GM06990 (cell line): Measurements from ENCODE around the gene NAV1.
"Not testable (repeated sequence)": the region's sequence is repeated elsewhere in the genome, so short reads cannot be mapped to it uniquely, and the experiment has no call there.

Experiments used
- DNase-seq: peaks from one replicate; pipeline ENCODE4 v3.0.0-alpha.2; 2011; ENCODE audit not compliant: insufficient read length; ENCODE audit errors: extremely low read depth
- H3K27me3 ChIP-seq: replicated peaks from 2 replicates; pipeline ENCODE4 v1.6.0; 2011; ENCODE audit warnings: low read length; ENCODE audit not compliant: control insufficient read depth, insufficient read depth
- H3K36me3 ChIP-seq: 2 replicates; pipeline ENCODE4 v1.5.1; 2011; ENCODE audit warnings: low read length; ENCODE audit not compliant: control insufficient read depth, insufficient read depth
- H3K4me3 ChIP-seq: replicated peaks from 2 replicates; pipeline ENCODE4 v1.5.1; 2011; ENCODE audit warnings: low read depth, mild to moderate bottlenecking, control low read depth, low read length
- TF ChIP-seq, protein P1 (sequence below): IDR thresholded peaks from 2 replicates; pipeline ENCODE4 v1.5.1; 2011; ENCODE audit warnings: low read length, control low read depth, mild to moderate bottlenecking, inconsistent platforms; ENCODE audit not compliant: insufficient read depth, poor library complexity, severe bottlenecking

The NAV1 gene

DNA sequence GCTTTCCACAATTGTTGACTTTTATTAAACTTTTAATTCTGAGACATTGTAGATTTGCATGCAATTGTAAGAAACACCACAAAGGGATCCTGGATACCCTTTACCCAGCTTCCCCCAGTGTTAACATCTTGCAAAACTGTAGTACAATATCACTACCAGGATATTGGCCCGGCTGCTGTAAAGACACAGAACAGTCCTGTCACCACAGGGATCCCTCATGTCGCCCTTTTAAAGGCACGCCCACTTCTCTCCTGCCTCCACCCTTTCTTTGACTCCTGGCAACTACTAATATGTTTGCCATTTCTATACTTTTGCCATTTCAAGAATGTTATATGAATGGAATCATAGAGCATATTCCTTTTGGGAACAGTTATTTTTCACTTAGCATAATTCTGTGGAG is 37.0 kb downstream of the NAV1 start:
- Histone ChIP-seq H3K36me3 (no peaks in the 10 kb centered on the region), H3K27me3 (no peaks in the 10 kb centered on the region; the same call in none of the 2 replicates), H3K4me3 (no peak overlapping the region)
- TF ChIP-seq, protein P1, sequence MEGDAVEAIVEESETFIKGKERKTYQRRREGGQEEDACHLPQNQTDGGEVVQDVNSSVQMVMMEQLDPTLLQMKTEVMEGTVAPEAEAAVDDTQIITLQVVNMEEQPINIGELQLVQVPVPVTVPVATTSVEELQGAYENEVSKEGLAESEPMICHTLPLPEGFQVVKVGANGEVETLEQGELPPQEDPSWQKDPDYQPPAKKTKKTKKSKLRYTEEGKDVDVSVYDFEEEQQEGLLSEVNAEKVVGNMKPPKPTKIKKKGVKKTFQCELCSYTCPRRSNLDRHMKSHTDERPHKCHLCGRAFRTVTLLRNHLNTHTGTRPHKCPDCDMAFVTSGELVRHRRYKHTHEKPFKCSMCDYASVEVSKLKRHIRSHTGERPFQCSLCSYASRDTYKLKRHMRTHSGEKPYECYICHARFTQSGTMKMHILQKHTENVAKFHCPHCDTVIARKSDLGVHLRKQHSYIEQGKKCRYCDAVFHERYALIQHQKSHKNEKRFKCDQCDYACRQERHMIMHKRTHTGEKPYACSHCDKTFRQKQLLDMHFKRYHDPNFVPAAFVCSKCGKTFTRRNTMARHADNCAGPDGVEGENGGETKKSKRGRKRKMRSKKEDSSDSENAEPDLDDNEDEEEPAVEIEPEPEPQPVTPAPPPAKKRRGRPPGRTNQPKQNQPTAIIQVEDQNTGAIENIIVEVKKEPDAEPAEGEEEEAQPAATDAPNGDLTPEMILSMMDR = no peak
- DNase-seq = no peak

DNA sequence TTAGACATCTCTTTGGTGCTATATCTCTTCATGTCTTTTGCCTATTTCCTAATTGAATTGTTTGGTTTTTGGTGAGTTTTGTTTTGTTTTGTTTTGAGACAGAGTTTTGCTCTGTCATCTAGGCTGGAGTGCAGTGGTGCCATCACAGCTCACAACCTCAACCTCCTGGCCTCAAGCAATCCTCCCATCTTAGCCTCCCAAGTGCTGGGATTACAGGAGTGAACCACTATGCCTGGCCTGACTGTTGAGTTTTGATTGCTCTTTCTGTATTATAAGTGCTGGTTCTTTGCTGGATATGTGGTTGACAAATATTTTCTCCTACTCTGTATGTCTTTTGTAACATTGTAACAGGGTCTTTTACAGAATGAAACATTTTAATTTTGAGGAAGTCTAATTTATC is 38.0 kb downstream of the NAV1 start:
- Histone ChIP-seq H3K4me3 (no peak overlapping the region), H3K36me3 (no peaks in the 10 kb centered on the region), H3K27me3 (no peaks in the 10 kb centered on the region; the same call in none of the 2 replicates)
- TF ChIP-seq, protein P1 = no peak
- no peak for DNase-seq

DNA sequence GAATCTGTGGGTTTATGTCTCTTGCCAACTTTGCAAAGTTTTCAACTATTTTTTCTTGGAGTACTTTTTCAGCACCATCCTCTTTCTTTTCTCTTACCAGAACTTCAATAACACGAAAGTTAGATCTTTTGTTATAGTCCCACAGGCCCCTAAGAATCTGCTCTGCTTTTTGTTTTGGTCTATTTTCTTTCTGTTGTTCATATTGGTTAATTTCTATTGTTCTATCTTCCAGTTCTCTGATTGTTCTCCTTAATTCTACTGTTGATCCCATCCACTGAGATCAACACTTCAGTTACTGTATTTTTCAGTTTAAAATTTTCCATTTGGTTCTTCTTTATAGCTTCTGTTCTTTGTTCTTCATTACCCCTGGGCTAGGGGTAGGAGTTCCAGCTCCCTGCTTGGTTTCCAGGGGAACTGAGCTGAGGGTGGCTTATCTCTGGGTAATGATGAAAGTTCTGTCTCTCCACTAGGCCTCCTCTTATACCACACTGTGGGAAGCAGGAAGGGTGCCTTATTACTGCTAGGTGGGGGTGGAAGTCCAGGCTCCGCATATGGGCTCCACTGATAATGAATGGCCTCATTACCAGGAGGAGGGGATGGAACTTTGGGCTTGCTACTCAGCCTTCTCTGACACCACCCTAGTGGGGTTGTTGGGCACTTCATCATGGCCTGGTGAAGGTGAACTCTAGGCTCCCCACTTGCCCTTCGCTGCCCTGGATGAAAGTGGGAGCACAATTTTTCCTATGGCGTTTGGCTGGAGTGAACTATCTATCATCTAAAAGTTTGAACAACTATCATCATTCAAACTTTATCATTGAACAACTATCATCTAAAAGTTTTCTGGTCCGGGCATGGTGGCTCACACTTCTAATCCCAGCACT is 39.3 kb downstream of the NAV1 start:
- no peaks in the 10 kb centered on the region; the same call in none of the 2 replicates for H3K27me3 ChIP-seq
- DNase-seq = no peak
- TF ChIP-seq, protein P1 = no peak
- no peak overlapping the region for H3K4me3 ChIP-seq
- H3K36me3 ChIP-seq = no peaks in the 10 kb centered on the region

DNA sequence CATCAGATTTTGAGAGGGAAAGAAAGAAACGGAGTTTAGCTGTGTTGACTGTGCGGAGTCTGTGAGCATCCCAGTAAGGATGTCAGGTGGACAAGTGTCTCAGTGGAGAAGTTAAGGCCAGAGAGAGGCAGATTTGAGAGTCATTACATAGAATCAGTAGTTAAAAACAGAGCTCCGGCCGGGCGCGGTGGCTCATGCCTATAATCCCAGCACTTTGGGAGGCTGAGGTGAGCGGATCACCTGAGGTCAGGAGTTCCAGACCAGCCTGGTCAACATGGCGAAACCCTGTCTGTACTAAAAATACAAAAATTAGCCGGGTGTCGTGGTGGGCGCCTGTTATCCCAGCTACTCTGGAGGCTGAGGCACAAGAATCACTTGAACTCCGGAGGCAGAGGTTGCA is 42.4 kb downstream of the NAV1 start:
- H3K4me3 ChIP-seq, H3K27me3 ChIP-seq, H3K36me3 ChIP-seq, DNase-seq: not testable (repeated sequence)

DNA sequence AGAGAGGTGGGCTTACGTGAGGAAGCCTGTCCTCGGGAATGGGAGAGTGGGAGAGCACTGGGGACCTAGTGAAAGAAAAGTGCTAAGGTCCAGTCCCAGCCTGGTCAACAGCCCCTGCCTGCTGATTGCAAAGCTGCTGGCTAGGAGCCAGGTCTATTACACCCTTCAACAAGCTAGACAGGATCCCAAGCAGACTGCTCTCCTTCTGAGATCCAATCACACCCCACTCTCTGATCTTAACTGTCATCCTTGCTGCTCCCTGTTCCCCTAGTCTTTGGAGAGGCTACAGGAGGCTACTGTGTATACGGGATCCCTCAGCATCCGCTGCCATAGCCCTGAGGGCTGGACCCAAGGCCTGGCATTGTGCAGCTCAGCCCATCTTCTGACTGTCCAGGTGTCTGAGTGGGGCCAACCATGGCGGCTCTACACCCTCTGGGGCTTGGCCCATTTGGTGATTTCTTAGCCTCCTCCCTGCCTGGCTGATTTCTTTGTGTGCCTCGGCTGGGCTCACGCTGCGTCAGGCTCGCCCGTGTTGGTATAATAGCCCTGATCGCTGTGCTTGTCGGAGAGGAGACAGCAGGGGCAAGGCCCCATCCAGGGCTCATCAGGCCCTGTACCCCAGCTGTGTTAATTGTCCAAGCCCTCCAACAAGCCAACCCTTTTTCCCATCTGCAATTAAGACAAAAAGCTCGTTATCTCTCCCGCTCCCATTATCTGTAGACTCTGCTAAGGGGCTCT is 43.9 kb downstream of the NAV1 start:
- Histone ChIP-seq H3K36me3 (no peaks in the 10 kb centered on the region), H3K27me3 (no peaks in the 10 kb centered on the region; the same call in 1 of the 2 replicates), H3K4me3 (no peak overlapping the region)
- no peak for DNase-seq
- TF ChIP-seq, protein P1 = no peak

DNA sequence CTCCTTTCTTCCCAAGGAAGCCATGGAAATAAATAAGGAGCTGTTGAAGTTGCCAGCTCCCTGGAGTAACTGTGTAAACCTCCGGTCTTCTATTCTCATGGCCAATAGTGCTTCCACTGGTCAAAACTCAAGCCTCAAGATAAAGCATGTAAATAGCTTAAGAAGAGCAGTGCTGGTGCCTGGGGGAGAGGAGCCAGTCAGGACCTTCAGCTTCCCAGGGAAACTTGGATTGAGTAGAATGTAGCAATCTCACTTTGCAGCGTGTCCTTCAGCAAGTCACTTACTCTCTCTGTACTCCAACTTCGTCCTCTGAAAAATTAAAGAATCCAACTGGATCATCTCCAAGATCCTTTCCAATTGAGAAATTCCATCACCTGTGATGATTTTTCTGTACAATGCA is 44.7 kb downstream of the NAV1 start:
- no peaks in the 10 kb centered on the region; the same call in 1 of the 2 replicates for H3K27me3 ChIP-seq
- H3K4me3 ChIP-seq = no peak overlapping the region
- no peaks in the 10 kb centered on the region for H3K36me3 ChIP-seq
- TF ChIP-seq, protein P1 = no peak
- no peak for DNase-seq
